GM13976 (cell line): ENCODE results near the gene SIGLEC6.

ENCODE experiments used
- DNase-seq: peaks from one replicate; pipeline ENCODE4 v3.0.0; 2012; ENCODE audit warnings: low spot score
- CTCF ChIP-seq: IDR thresholded peaks from 2 replicates; pipeline ENCODE4 v1.5.1; 2012; ENCODE audit warnings: borderline replicate concordance, mild to moderate bottlenecking; ENCODE audit not compliant: insufficient read depth; ENCODE audit errors: extremely low read depth, missing control alignments, control extremely low read depth
- in situ Hi-C: fragments of 300-500 bp; cut with MboI; formaldehyde crosslinking; loops from one replicate; pipeline ENCODE4 v1.12.0; 2022; ENCODE audit warnings: low sequenced_read_pairs, mixed read lengths, inconsistent platforms; ENCODE audit not compliant: unreplicated experiment

The SIGLEC6 gene

GRCh38 chr19:51493776-51494175, 37.7 kb downstream of the SIGLEC6 start:
- no peak for TF ChIP-seq CTCF
- no peak for DNase-seq
- in situ Hi-C loops = no loop called here

- TF ChIP-seq CTCF = no peak
- no peak for DNase-seq
- in situ Hi-C loops = no loop called here
Observed at GRCh38 chr19:51491586-51491985, 39.9 kb downstream of the SIGLEC6 start.

- in situ Hi-C loops = no loop called here
- TF ChIP-seq CTCF = no peak
- no peak for DNase-seq
Observed at GRCh38 chr19:51490676-51491075, 40.8 kb downstream of the SIGLEC6 start.

- no peak for TF ChIP-seq CTCF
- DNase-seq = no peak
- in situ Hi-C loops = no loop called here
Observed at GRCh38 chr19:51489113-51489512, 42.4 kb downstream of the SIGLEC6 start.

GRCh38 chr19:51488491-51488890, 43.0 kb downstream of the SIGLEC6 start:
- in situ Hi-C loops = no loop called here
- no peak for TF ChIP-seq CTCF
- no peak for DNase-seq

- DNase-seq = no peak
- in situ Hi-C loops = no loop called here
- no peak for TF ChIP-seq CTCF
Observed at GRCh38 chr19:51485960-51486660, 45.4 kb downstream of the SIGLEC6 start.

GRCh38 chr19:51480590-51480989, 50.9 kb downstream of the SIGLEC6 start:
- in situ Hi-C loops = no loop called here
- no peak for TF ChIP-seq CTCF
- no peak for DNase-seq
